HG03025 (cell line): ENCODE data around the gene FRMD4B.
A peak's percentile ranks its signal among the peaks of the same experiment; 100 is the strongest.
"Not testable (repeated sequence)": the region's sequence is repeated elsewhere in the genome, so short reads cannot be mapped to it uniquely, and the experiment has no call there.

Experiments used
- ATAC-seq: cut with Tn5 transposase; IDR thresholded peaks from one replicate; pipeline ENCODE4 v1.9.1; 2021; ENCODE audit warnings: mild to moderate bottlenecking, moderate library complexity; ENCODE audit not compliant: unreplicated experiment, low FRiP score

Gene FRMD4B

GRCh38 chr3:69252141-69252540 lies 133.7 kb downstream of the FRMD4B start:
- ATAC-seq, result no peak

DNA sequence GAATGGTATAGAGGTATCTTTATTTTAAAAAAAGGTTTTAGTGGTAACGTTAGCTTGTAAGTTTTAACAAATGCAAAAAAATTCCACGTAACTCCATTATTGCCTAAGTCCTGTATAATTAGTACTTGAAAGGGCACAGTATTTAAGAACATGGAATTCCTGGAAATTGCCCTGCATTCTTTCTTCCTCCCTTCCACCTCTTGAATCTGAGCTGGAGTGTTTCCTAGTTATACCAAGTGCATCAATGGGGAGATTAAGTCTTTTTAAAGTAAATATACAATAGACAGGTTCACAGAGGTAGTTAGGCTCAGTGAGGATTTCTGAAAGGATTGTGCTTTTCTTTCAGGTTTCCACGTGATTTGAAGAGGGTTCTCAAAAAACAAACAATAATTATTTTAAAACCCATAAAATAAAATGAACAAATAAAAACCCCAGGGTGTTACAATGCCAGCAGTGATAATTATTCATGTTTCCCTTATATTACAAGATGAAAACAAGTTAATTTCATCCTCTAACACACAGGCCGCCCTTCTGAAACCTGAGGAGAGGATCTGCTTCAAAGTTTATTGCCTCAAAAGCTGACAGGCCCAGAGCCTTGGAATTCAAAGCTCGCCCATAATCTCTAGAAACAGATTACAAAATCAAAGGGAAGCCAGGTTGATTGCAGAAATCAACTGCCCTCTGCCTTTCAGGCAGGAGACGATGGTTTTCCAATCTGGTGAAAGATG lies 134.6 kb downstream of the FRMD4B start:
- no peak for ATAC-seq

DNA sequence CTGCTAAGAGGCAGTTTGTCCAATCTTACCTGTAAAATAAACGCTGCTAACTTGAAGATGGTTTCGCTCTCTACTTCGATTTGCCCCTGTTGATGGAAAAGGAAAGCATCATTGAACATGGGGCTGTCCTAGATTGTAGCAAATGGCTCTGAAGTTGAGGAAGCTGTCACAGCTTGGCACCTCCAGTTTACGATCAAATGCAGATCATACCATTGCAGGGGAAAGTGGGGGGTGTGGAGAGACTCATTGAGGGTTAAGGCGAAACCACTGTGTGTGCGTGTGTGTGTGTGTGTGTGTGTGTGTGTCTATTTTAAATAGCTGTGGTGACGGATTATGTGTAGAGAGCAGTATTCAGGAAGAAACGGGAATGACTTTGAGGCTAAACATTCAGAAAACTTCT lies 135.9 kb downstream of the FRMD4B start:
- ATAC-seq, result no peak

DNA sequence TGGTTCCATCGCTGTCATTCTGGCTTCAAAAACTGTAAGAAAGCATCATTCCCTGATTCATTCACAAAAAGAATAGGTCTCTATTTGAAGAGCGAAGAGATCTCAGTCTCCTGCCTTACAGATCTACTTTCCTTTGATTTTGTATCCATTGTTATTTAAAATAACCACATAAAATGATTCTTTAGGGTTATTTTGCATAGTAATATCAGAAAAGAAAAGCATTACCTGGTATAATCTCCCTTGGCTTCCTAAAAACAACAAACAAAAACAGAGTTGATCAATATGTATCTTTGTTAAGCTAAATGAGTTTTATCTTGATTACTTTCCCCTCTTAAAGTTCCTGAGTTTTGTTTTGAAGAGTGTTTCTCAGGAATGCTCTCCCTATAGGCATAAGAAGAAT lies 136.9 kb downstream of the FRMD4B start:
- no peak for ATAC-seq

GRCh38 chr3:69248436-69248835 lies 137.5 kb downstream of the FRMD4B start:
- no peak for ATAC-seq

- no peak for ATAC-seq
Observed at GRCh38 chr3:69246612-69247011, 139.3 kb downstream of the FRMD4B start.

- ATAC-seq, result no peak
Observed at GRCh38 chr3:69244039-69244438, 141.8 kb downstream of the FRMD4B start.

GRCh38 chr3:69241769-69242168 lies 144.1 kb downstream of the FRMD4B start:
- ATAC-seq, result no peak

- peak; percentile 81 for ATAC-seq
Observed at GRCh38 chr3:69240651-69241568, 145.0 kb downstream of the FRMD4B start.

DNA sequence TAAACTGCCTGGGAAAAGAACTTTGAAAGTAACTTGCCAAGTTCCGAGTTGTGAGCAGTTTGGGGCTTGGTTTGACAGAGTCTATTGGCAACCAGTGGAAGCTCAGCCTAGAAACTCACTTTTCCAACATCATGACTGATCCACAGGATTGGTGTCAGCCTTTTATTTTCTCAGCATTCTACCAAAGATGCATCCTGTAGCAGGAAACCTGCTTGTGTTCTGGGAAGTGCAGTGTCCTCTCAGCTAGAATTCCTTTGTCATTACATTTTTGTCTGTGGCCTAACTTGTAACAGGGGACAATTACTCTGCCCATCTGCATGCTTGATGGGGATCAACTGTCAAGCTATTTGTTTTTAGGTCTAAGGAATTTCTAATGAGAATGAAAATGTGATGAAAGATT lies 146.8 kb downstream of the FRMD4B start:
- ATAC-seq, result no peak

DNA sequence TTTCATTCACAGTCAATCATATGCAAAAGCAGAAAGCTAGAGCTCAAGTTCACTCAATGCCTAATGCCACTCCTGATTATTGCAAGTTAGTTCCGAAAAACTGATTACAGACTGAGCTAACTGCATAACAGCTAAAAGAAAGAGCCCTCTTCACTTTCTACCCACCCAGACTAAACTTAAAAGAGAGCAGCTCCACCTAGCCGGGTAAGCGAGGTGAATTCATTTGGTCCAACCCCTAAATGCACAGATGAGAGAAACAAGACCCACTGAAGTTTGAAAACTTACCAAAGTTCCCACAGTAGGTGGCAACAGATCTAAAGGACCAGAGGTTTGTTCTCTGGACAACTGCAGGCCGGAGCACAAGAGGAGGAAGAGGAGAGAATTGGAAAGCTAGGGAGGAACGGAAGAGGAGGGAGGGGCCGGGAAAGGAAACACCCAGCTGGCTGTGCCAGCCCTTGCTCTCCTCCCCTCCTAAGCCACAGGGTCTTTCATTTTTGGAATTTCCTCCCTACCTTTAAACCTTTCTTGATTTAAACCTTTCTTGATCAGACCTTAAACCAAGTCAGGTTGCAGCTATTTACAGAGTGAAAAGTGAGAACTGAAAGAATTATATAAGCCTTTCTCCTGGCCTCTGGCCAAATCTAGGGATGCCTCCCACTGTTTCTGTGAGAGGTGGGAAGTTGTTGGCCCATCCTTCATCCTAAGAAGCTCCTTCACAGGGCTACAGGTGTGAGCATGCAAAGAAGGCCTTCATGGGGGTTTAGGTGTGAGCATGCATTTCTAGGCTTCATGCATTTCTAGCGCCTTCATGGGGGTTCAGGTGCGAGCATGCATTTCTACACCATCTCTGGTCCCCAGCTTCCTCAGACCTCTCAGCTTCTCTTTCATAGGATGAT lies 148.8 kb downstream of the FRMD4B start:
- ATAC-seq, result no peak

- no peak for ATAC-seq
Observed at GRCh38 chr3:69235882-69236281, 150.0 kb downstream of the FRMD4B start.

DNA sequence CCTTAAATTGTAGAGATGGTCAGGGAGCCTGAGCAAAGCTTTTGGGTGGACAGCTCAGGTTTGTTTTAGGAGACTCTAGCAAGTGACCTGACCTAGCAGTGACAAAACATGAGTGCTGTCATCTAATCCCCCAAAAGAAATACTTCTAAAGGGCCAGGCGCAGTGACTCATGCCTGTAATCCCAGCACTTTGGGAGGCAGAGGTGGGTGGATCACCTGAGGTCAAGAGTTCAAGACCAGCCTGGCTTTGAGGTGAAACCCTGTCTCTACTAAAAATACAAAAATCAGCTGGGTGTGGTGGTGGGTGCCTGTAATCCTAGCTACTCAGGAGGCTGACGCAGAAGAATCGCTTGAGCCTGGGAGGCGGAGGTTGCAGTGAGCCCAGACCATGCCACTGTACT lies 150.7 kb downstream of the FRMD4B start:
- ATAC-seq, result not testable (repeated sequence)

DNA sequence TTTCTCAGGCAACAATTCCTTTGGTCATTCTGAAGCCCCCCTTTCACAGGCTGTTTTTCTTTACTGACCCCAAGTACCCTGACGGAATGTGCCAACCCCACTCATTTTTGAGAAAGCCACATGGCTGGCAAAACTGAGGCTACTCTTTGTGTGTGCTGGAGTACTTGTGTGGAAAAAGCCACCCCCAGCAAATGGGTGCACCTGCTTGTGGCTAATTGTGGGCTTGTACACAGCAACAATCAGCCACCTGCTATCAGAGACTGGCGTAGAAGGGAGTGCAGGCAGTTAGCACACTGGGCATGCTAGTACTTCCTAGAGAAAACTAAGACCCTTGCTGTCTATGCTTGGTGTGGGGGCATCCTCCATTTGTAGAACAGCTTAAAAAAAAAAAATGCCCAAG lies 153.4 kb downstream of the FRMD4B start:
- no peak for ATAC-seq

GRCh38 chr3:69231929-69232440 lies 153.9 kb downstream of the FRMD4B start:
- no peak for ATAC-seq

GRCh38 chr3:69226071-69226470 lies 159.8 kb downstream of the FRMD4B start:
- ATAC-seq, result no peak

DNA sequence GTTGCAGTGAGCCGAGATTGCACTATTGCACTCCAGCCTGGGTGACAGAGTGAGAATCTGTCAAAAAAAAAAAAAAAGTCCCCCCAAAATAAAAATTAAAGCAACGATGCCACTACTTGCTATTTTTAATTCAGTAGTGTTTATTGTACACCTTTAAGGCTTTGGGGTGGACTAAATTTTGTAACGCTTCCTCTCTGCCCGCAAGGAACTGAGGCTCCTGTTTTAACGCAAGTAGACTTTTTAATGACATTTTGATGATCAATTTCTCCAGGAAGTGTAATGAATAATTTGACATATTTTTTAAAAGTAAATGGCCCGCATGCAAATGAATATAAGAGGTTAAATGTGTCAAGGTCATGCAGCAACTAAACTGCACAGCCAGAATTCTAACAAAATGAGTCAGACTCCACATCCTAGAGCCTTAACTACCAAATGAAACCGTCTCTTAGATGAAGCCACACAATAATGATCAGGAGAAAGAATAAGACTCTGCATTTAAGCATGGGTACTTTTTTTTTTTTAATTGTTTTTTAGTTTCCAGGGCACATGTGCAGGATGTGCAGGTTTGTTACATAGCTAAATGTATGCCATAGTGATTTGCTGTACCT lies 166.7 kb downstream of the FRMD4B start:
- no peak for ATAC-seq

- ATAC-seq, result no peak
Observed at GRCh38 chr3:69218079-69218478, 167.8 kb downstream of the FRMD4B start.

DNA sequence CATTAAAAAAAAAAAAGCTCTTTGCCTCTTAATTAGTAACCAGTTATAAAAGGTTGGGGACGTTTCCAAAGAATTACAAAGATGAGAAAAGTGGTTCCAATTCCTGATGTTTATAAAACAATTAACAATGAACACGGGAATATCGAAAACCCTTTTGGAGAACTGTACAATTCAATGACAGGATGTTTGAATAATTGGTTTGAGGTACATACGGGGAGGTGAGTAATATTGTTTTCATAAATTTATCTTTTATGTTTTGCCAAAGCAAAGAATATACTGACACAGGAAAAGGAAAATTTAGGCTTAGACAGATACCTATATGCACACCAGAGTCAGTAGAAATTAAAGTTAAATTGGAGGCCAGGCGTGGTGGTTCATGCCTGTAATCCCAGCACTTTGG lies 168.9 kb downstream of the FRMD4B start:
- no peak for ATAC-seq

DNA sequence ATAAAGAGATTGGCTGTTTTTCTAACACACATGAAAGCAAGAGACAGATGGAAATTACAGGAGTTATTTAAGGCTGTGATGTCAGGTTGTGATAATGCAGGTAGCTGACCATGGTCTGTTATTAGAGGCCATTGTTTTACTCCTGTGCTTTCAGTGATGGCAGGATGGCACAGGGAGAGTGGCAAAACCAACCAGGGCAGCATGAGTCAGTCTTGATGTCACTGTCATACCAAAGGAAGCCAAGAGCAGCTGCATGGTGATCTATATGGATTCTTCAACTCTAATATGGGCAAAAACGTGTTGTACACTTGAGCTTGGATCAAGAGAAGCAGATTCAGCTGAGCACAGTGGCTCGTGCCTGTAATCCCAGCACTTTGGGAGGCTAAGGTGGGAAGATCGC lies 171.6 kb downstream of the FRMD4B start:
- ATAC-seq, result no peak
